ENCODE results near the gene ORC3.

The ORC3 gene

DNA sequence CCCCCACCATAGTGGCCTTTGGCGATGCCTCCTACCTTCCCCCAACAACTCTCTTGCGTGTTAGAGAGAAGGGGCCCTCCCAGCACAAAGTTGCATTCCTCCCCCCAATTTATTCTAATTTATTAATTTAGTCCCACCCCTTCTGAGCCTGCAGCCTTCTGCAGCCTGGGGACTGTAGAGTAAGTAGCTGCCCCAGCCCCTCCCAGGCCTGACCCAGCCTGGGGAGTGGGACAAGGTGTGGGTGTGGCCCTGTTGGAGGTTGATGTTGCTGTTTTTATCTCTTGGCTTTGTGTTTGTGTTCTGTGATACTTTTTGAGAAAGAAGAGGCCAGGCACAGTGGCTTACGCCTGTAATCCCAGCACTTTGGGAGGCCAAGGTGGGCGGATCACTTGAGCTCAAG is 49.4 kb downstream of the ORC3 start:
- no peaks in the 10 kb centered on the region for H3K4me1 ChIP-seq (ENCODE audit: control insufficient read depth, low read depth, low read length)
- H3K9ac ChIP-seq (ENCODE audit: low read length), result no peak overlapping the region
- H3K27me3 ChIP-seq (ENCODE audit: control insufficient read depth, insufficient read depth, low read length), result no peaks in the 10 kb centered on the region
- peaks cover 32% of the 10 kb centered on the region for H3K36me3 ChIP-seq (ENCODE audit: control insufficient read depth, low read depth, low read length)
- no peak overlapping the region for H3K4me3 ChIP-seq (ENCODE audit: low read length)
- no peak overlapping the region for H3K27ac ChIP-seq (ENCODE audit: low read length)
- H3K9me3 ChIP-seq (ENCODE audit: control insufficient read depth, low read depth, low read length), result no peaks in the 10 kb centered on the region

DNA sequence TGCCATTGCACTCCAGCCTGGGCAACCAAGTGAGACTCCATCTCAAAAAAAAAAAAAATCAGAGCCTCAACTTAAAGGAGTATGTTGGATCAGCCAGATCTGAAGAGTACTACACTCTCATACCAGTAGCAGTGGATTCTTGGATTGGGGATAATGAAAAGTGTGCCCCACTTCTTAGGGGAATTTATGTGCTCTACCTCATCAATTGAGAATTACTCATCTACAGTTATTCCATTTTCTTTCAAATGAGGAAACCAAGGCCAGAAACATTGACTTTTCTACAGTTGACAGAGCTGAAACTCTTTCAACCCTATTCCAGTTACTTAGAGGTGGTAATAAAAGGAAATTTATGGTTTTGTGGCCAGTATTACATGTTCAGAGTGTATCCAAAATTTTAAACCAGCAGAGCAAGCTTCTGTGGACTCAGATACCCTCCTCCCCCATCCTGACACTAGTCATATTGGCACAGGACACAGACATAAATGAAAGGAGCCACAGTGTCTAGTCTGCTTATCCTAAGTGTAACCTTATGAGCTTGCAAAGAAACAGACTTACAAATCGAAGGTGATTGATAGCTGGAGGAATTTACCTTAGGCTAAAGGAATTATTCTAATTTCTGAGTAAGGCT is 51.2 kb downstream of the ORC3 start:
- H3K27me3 ChIP-seq (ENCODE audit: control insufficient read depth, insufficient read depth, low read length), result no peaks in the 10 kb centered on the region
- H3K9ac ChIP-seq (ENCODE audit: low read length), result no peak overlapping the region
- no peaks in the 10 kb centered on the region for H3K9me3 ChIP-seq (ENCODE audit: control insufficient read depth, low read depth, low read length)
- peaks cover 23% of the 10 kb centered on the region for H3K36me3 ChIP-seq (ENCODE audit: control insufficient read depth, low read depth, low read length)
- no peaks in the 10 kb centered on the region for H3K4me1 ChIP-seq (ENCODE audit: control insufficient read depth, low read depth, low read length)
- no peak overlapping the region for H3K27ac ChIP-seq (ENCODE audit: low read length)
- no peak overlapping the region for H3K4me3 ChIP-seq (ENCODE audit: low read length)

GRCh38 chr6:87645080-87645479 is 55.1 kb downstream of the ORC3 start:
- no peak overlapping the region for H3K27ac ChIP-seq (ENCODE audit: low read length)
- no peak overlapping the region for H3K4me3 ChIP-seq (ENCODE audit: low read length)
- H3K27me3 ChIP-seq (ENCODE audit: control insufficient read depth, insufficient read depth, low read length), result no peaks in the 10 kb centered on the region
- peaks cover 5% of the 10 kb centered on the region for H3K36me3 ChIP-seq (ENCODE audit: control insufficient read depth, low read depth, low read length)
- no peak overlapping the region for H3K9ac ChIP-seq (ENCODE audit: low read length)
- H3K9me3 ChIP-seq (ENCODE audit: control insufficient read depth, low read depth, low read length), result no peaks in the 10 kb centered on the region
- H3K4me1 ChIP-seq (ENCODE audit: control insufficient read depth, low read depth, low read length), result no peaks in the 10 kb centered on the region

DNA sequence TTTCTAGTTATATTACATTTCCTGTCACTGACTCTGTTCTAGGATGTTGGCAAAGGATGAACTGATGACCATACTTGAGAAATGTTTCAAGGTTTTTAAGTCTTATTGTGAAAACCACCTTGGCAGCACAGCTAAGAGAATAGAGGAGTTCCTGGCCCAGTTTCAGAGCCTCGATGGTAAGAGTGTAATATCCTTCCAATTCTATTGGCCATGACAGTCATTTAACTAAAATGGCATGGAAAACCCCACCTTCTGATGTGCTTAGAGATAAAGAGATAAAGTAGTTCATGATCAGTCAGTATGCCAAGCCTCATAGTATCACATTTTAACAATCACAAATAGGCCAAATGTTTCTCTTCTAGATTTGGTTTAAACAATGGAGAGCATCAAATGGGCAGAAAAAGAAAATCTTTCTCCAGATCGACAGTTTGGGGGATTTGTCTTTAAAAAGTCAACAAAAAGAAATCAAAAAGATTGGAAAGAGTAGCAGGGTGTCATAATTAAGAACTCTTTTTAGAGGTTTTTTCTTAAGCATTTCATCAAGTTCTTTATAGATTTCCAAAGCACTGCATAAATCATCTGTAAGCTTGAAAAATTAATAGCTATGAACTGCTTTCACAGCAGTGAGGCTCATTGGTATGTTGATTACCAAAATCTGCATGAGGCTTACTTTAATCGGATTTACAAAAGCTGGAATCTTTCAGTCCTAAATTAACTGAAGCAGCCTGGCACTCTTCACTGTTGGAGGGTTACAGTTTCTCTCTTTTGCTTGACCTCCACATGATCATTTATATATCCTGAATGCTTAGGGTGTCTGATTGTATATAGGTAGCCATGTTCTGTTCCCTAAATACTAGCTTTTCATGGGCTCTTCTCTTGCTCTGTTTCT is 63.4 kb downstream of the ORC3 start:
- Histone ChIP-seq H3K9ac (ENCODE audit: low read length) (peak overlapping the region; percentile 26), H3K27me3 (ENCODE audit: control insufficient read depth, insufficient read depth, low read length) (no peaks in the 10 kb centered on the region), H3K9me3 (ENCODE audit: control insufficient read depth, low read depth, low read length) (no peaks in the 10 kb centered on the region), H3K4me1 (ENCODE audit: control insufficient read depth, low read depth, low read length) (peaks cover 24% of the 10 kb centered on the region), H3K27ac (ENCODE audit: low read length) (peak overlapping the region; percentile 1), H3K36me3 (ENCODE audit: control insufficient read depth, low read depth, low read length) (peaks cover 16% of the 10 kb centered on the region), H3K4me3 (ENCODE audit: low read length) (peak overlapping the region; percentile 7)

GRCh38 chr6:87654122-87654521 is 64.2 kb downstream of the ORC3 start:
- peaks cover 16% of the 10 kb centered on the region for H3K36me3 ChIP-seq (ENCODE audit: control insufficient read depth, low read depth, low read length)
- peak overlapping the region; percentile 26 for H3K9ac ChIP-seq (ENCODE audit: low read length)
- H3K4me1 ChIP-seq (ENCODE audit: control insufficient read depth, low read depth, low read length), result peaks cover 24% of the 10 kb centered on the region
- no peaks in the 10 kb centered on the region for H3K27me3 ChIP-seq (ENCODE audit: control insufficient read depth, insufficient read depth, low read length)
- peak overlapping the region; percentile 1 for H3K27ac ChIP-seq (ENCODE audit: low read length)
- peak overlapping the region; percentile 7 for H3K4me3 ChIP-seq (ENCODE audit: low read length)
- H3K9me3 ChIP-seq (ENCODE audit: control insufficient read depth, low read depth, low read length), result no peaks in the 10 kb centered on the region

GRCh38 chr6:87654875-87655454 is 65.0 kb downstream of the ORC3 start:
- no peaks in the 10 kb centered on the region for H3K9me3 ChIP-seq (ENCODE audit: control insufficient read depth, low read depth, low read length)
- H3K9ac ChIP-seq (ENCODE audit: low read length), result no peak overlapping the region
- peaks cover 24% of the 10 kb centered on the region for H3K4me1 ChIP-seq (ENCODE audit: control insufficient read depth, low read depth, low read length)
- no peak overlapping the region for H3K4me3 ChIP-seq (ENCODE audit: low read length)
- no peaks in the 10 kb centered on the region for H3K27me3 ChIP-seq (ENCODE audit: control insufficient read depth, insufficient read depth, low read length)
- H3K36me3 ChIP-seq (ENCODE audit: control insufficient read depth, low read depth, low read length), result peaks cover 19% of the 10 kb centered on the region
- H3K27ac ChIP-seq (ENCODE audit: low read length), result no peak overlapping the region

DNA sequence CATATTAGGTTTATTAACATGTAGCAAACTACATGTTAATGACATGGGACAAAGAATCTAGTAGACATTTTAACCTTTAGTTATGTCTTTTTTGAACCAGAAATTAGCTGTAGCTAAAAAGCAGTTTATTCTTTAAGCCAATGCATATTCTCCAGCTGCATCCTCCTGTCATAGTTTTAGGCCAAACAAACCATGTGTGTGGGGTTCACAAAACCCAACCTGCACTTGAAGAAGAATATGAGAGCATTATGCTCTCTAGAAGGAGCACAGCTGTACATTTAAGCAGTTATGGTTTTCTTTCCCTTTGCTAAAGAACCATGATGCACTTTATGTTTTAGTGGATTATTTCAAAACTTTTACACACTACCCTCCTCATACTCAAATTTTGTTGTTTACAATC is 65.9 kb downstream of the ORC3 start:
- Histone ChIP-seq H3K9me3 (ENCODE audit: control insufficient read depth, low read depth, low read length) (no peaks in the 10 kb centered on the region), H3K4me1 (ENCODE audit: control insufficient read depth, low read depth, low read length) (peaks cover 24% of the 10 kb centered on the region), H3K9ac (ENCODE audit: low read length) (no peak overlapping the region), H3K36me3 (ENCODE audit: control insufficient read depth, low read depth, low read length) (peaks cover 23% of the 10 kb centered on the region), H3K27ac (ENCODE audit: low read length) (no peak overlapping the region), H3K27me3 (ENCODE audit: control insufficient read depth, insufficient read depth, low read length) (no peaks in the 10 kb centered on the region), H3K4me3 (ENCODE audit: low read length) (no peak overlapping the region)

- peaks cover 23% of the 10 kb centered on the region for H3K36me3 ChIP-seq (ENCODE audit: control insufficient read depth, low read depth, low read length)
- no peak overlapping the region for H3K4me3 ChIP-seq (ENCODE audit: low read length)
- peaks cover 24% of the 10 kb centered on the region for H3K4me1 ChIP-seq (ENCODE audit: control insufficient read depth, low read depth, low read length)
- no peak overlapping the region for H3K27ac ChIP-seq (ENCODE audit: low read length)
- no peaks in the 10 kb centered on the region for H3K9me3 ChIP-seq (ENCODE audit: control insufficient read depth, low read depth, low read length)
- H3K27me3 ChIP-seq (ENCODE audit: control insufficient read depth, insufficient read depth, low read length), result no peaks in the 10 kb centered on the region
- H3K9ac ChIP-seq (ENCODE audit: low read length), result no peak overlapping the region
Measured at GRCh38 chr6:87656857-87657256, 66.9 kb downstream of the ORC3 start.

DNA sequence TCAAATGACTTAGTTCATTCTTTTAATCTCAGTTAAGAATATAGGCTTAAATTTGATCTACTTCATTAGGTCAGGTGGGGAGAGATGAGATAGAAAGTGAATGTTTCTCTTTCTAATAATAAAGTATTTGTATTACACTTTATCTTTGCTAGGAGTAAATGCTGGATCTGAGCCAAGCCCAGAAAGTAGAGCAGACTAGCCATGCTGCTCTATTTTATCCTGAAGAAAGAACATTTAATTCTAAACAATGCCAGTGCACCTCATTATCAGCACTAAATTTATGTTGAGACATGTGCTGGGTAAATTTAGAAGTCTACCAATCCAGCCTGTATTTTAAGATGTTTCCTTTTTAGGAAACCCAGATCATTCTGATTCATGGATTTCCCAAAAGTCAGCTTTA is 68.6 kb downstream of the ORC3 start:
- no peak overlapping the region for H3K4me3 ChIP-seq (ENCODE audit: low read length)
- no peaks in the 10 kb centered on the region for H3K9me3 ChIP-seq (ENCODE audit: control insufficient read depth, low read depth, low read length)
- peaks cover 12% of the 10 kb centered on the region for H3K4me1 ChIP-seq (ENCODE audit: control insufficient read depth, low read depth, low read length)
- peaks cover 29% of the 10 kb centered on the region for H3K36me3 ChIP-seq (ENCODE audit: control insufficient read depth, low read depth, low read length)
- no peak overlapping the region for H3K27ac ChIP-seq (ENCODE audit: low read length)
- H3K9ac ChIP-seq (ENCODE audit: low read length), result no peak overlapping the region
- no peaks in the 10 kb centered on the region for H3K27me3 ChIP-seq (ENCODE audit: control insufficient read depth, insufficient read depth, low read length)

DNA sequence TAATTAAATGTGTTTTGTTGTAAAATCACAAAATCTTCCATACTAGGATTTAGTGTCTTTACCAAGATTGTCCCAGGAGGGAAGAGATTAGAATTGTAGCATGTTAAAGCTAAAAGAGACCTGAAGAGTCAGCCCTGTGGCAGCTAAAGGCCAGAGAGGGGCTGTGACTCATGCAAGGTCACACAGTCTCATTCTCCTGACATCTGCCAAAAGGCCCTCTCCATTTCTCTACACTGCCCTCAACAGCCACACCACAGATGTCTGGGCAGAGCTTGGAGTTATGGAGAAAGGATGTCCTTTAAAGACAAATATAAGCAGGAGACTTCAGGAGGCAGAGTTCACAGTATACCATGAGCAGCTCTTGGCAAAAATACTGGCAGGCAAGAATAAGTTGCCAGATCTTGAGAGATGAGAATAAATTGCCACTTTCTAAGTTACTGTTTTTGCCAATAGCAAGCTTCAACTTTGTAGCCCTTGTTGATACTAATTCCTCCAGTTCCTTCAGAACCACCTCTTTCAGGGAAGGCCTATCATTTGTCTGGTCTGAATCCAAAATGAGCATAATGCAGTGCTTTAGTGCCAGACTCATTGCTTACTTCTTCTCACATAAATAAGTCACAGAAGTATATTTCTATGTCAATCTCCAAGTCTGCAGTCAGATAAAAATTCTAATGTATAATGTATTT is 70.4 kb downstream of the ORC3 start:
- Histone ChIP-seq H3K4me1 (ENCODE audit: control insufficient read depth, low read depth, low read length) (no peaks in the 10 kb centered on the region), H3K4me3 (ENCODE audit: low read length) (no peak overlapping the region), H3K27ac (ENCODE audit: low read length) (no peak overlapping the region), H3K36me3 (ENCODE audit: control insufficient read depth, low read depth, low read length) (peaks cover 41% of the 10 kb centered on the region), H3K27me3 (ENCODE audit: control insufficient read depth, insufficient read depth, low read length) (no peaks in the 10 kb centered on the region), H3K9me3 (ENCODE audit: control insufficient read depth, low read depth, low read length) (no peaks in the 10 kb centered on the region), H3K9ac (ENCODE audit: low read length) (no peak overlapping the region)

DNA sequence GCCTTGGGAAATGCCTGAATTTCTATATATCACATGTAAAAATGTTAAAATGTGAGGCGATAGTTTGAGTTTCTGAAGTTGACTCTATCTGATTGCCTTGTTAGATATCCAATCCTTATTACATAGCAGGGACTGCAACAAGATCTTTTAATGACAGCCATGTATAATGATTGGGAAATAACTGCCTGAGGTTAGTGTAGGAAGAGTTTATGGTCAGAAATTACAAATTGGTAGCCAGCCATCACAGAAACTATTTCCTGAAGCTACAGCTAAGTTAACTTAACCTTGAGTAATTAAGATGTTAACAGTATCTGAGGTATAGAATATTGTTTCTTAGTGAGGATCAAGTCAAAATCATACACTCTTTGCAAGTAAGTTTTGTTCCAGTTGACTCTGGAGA is 71.1 kb downstream of the ORC3 start:
- no peaks in the 10 kb centered on the region for H3K27me3 ChIP-seq (ENCODE audit: control insufficient read depth, insufficient read depth, low read length)
- peaks cover 41% of the 10 kb centered on the region for H3K36me3 ChIP-seq (ENCODE audit: control insufficient read depth, low read depth, low read length)
- H3K9me3 ChIP-seq (ENCODE audit: control insufficient read depth, low read depth, low read length), result no peaks in the 10 kb centered on the region
- H3K4me3 ChIP-seq (ENCODE audit: low read length), result no peak overlapping the region
- no peaks in the 10 kb centered on the region for H3K4me1 ChIP-seq (ENCODE audit: control insufficient read depth, low read depth, low read length)
- no peak overlapping the region for H3K27ac ChIP-seq (ENCODE audit: low read length)
- H3K9ac ChIP-seq (ENCODE audit: low read length), result no peak overlapping the region
